SK-N-SH (cell line): ENCODE measurements around the gene HOXC6. TPM values are rescaled to one million over a fixed set of nuclear protein-coding genes. Genes with fewer than 3 reads are reported as not detected.

Source experiments
- CTCF ChIA-PET: fragments of 300-600, 350-600 bp; formaldehyde crosslinking; extraction: SDS; loops from one replicate; lab custom pipeline; 2021; lab: Yijun Ruan, JAX
- POLR2A ChIA-PET: fragments of 350-600 bp; sonication (Branson Sonifier 250); formaldehyde crosslinking; extraction: SDS; loops from one replicate; lab custom pipeline; 2020; ENCODE audit warnings: antibody characterized with exemption, inconsistent platforms; lab: Yijun Ruan, JAX
- DNase-seq: peaks from one replicate; pipeline ENCODE4 v3.0.0; 2012
- H2AFZ ChIP-seq: fragments of 200-600 bp; sonication (generic); 2 replicates; pipeline ENCODE4 v1.8.1; 2016; ENCODE audit warnings: antibody characterized with exemption, mild to moderate bottlenecking, low read depth
- H3F3A ChIP-seq: fragments of 200-600 bp; sonication (generic); replicated peaks from 2 replicates; pipeline ENCODE3; 2016; ENCODE audit warnings: antibody characterized with exemption, mild to moderate bottlenecking; ENCODE audit not compliant: insufficient read depth
- H3K27ac ChIP-seq, 2 experiments: fragments of 200-500 bp in 1 of 2; fragments of 200-600 bp in 1 of 2; sonication (Bioruptor generic) in 1 of 2; sonication (generic), shearing (Covaris generic) in 1 of 2; 2 replicates each; pipeline versions ENCODE4 v1.5.1 to v1.6.1; 2014 to 2016; ENCODE audit warnings: low read depth in 2 of 2, inconsistent platforms in 1 of 2, low read length in 1 of 2, mild to moderate bottlenecking in 1 of 2, mixed read lengths in 1 of 2
- H3K27me3 ChIP-seq: fragments of 200-600 bp; sonication (generic), shearing (Covaris generic); 2 replicates; pipeline ENCODE4 v1.6.1; 2016; ENCODE audit warnings: mixed run types; ENCODE audit not compliant: insufficient read depth
- H3K36me3 ChIP-seq, 2 experiments: fragments of 200-500 bp in 1 of 2; fragments of 200-600 bp in 1 of 2; sonication (Bioruptor generic) in 1 of 2; sonication (generic) in 1 of 2; replicated peaks in 1 of 2; 2 replicates each; pipeline versions ENCODE3 to v1.5.1; 2014 to 2016; ENCODE audit warnings: low read length in 1 of 2, mild to moderate bottlenecking in 1 of 2; ENCODE audit not compliant: insufficient read depth in 2 of 2, control insufficient read depth in 1 of 2
- H3K4me1 ChIP-seq, 2 experiments: fragments of 200-500 bp in 1 of 2; fragments of 200-600 bp in 1 of 2; sonication (Bioruptor generic) in 1 of 2; sonication (generic), shearing (Covaris generic) in 1 of 2; 2 replicates each; pipeline versions ENCODE4 v1.5.1 to v1.6.1; 2014 to 2016; ENCODE audit warnings: low read depth in 1 of 2, low read length in 1 of 2, mixed run types in 1 of 2; ENCODE audit not compliant: insufficient read depth in 2 of 2, control insufficient read depth in 1 of 2
- H3K4me2 ChIP-seq: fragments of 200-600 bp; sonication (generic), shearing (Covaris generic); 2 replicates; pipeline ENCODE4 v1.6.1; 2017; ENCODE audit warnings: mixed run types
- H3K4me3 ChIP-seq, 2 experiments: fragments of 200-500 bp in 1 of 2; fragments of 200-600 bp in 1 of 2; sonication (Bioruptor generic) in 1 of 2; sonication (generic), shearing (Covaris generic) in 1 of 2; 2 replicates each; pipeline versions ENCODE4 v1.5.1 to v1.8.1; 2014 to 2016; ENCODE audit warnings: low read depth in 2 of 2, inconsistent platforms in 1 of 2, low read length in 1 of 2, mild to moderate bottlenecking in 1 of 2, mixed read lengths in 1 of 2, moderate library complexity in 1 of 2
- H3K79me2 ChIP-seq: fragments of 200-600 bp; sonication (generic); 2 replicates; pipeline ENCODE4 v1.8.1; 2017; ENCODE audit warnings: mild to moderate bottlenecking; ENCODE audit not compliant: insufficient read depth
- H3K9ac ChIP-seq: fragments of 200-600 bp; sonication (generic); 2 replicates; pipeline ENCODE4 v1.6.1; 2017; ENCODE audit warnings: mixed run types
- H3K9me2 ChIP-seq: fragments of 200-600 bp; sonication (generic); 2 replicates; pipeline ENCODE4 v1.6.1; 2017; ENCODE audit warnings: mixed run types
- H3K9me3 ChIP-seq: fragments of 200-600 bp; sonication (generic); 2 replicates; pipeline ENCODE4 v1.6.1; 2017; ENCODE audit warnings: mixed run types, mild to moderate bottlenecking, moderate library complexity
- H4K20me1 ChIP-seq: fragments of 200-600 bp; sonication (generic); 2 replicates; pipeline ENCODE4 v1.6.1; 2017; ENCODE audit warnings: mild to moderate bottlenecking, mixed run types; ENCODE audit not compliant: insufficient read depth
- CTCF ChIP-seq: fragments of 200-600 bp; sonication (generic); IDR thresholded peaks from 2 replicates; pipeline ENCODE4 v1.6.1; 2017; ENCODE audit warnings: antibody characterized with exemption, mild to moderate bottlenecking, moderate library complexity
- ELF1 ChIP-seq: IDR thresholded peaks from 2 replicates; pipeline ENCODE4 v1.4.0; 2012
- EZH2phosphoT487 ChIP-seq: fragments of 200-600 bp; sonication (generic); IDR thresholded peaks from 2 replicates; pipeline ENCODE4 v1.6.1; 2017; ENCODE audit warnings: low read depth, mixed run types, mild to moderate bottlenecking, antibody characterized with exemption, moderate library complexity, borderline replicate concordance
- FOSL2 ChIP-seq: IDR thresholded peaks from 2 replicates; pipeline ENCODE4 v1.4.0; 2012; ENCODE audit warnings: low read depth, mild to moderate bottlenecking, moderate library complexity, borderline replicate concordance
- FOXJ3 ChIP-seq: sonication (generic); formaldehyde crosslinking; IDR thresholded peaks from 2 replicates; pipeline ENCODE4 v1.5.1; 2020; ENCODE audit warnings: mild to moderate bottlenecking, missing genetic modification reagents
- MXI1 ChIP-seq: IDR thresholded peaks from 2 replicates; pipeline ENCODE4 v1.6.1; 2012; ENCODE audit warnings: mild to moderate bottlenecking, low read depth, low read length, improper control_type of control experiment
- NRF1 ChIP-seq: IDR thresholded peaks from 2 replicates; pipeline ENCODE4 v1.6.1; 2012; ENCODE audit warnings: low read depth, mild to moderate bottlenecking, low read length
- RAD21 ChIP-seq: IDR thresholded peaks from 2 replicates; pipeline ENCODE4 v1.6.1; 2012; ENCODE audit warnings: mild to moderate bottlenecking, low read length
- REST ChIP-seq: IDR thresholded peaks from 2 replicates; pipeline ENCODE4 v1.6.1; 2012; ENCODE audit warnings: mild to moderate bottlenecking, low read depth, low read length, moderate library complexity
- RXRA ChIP-seq: IDR thresholded peaks from 2 replicates; pipeline ENCODE4 v1.4.0; 2012; ENCODE audit warnings: low read depth, mild to moderate bottlenecking, borderline replicate concordance
- SIN3A ChIP-seq: IDR thresholded peaks from 2 replicates; pipeline ENCODE4 v1.6.1; 2012; ENCODE audit warnings: low read depth, mild to moderate bottlenecking, low read length, moderate library complexity, borderline replicate concordance
- SMC3 ChIP-seq: IDR thresholded peaks from 2 replicates; pipeline ENCODE4 v1.6.1; 2012; ENCODE audit warnings: low read depth, low read length, improper control_type of control experiment
- TAF1 ChIP-seq: IDR thresholded peaks from 2 replicates; pipeline ENCODE4 v1.6.1; 2012; ENCODE audit warnings: low read depth, mild to moderate bottlenecking, low read length, moderate library complexity, borderline replicate concordance
- TEAD4 ChIP-seq: IDR thresholded peaks from 2 replicates; pipeline ENCODE4 v1.4.0; 2012; ENCODE audit warnings: mild to moderate bottlenecking, borderline replicate concordance; ENCODE audit not compliant: insufficient read depth
- USF1 ChIP-seq: IDR thresholded peaks from 2 replicates; pipeline ENCODE4 v1.4.0; 2012; ENCODE audit warnings: low read depth, borderline replicate concordance
- USF2 ChIP-seq: fragments of 150-350 bp; IDR thresholded peaks from 2 replicates; pipeline ENCODE4 v1.6.1; 2017; ENCODE audit warnings: antibody characterized with exemption, low read length, low read depth, borderline replicate concordance
- WGBS: methylation state at CpG from one replicate; pipeline ENCODE4 v1.1.6; 2017; ENCODE audit warnings: low lambda C conversion rate; 5-methylcytosine and 5-hydroxymethylcytosine counted together
- polyA plus RNA-seq, 3 experiments: library from polyadenylated mRNA; depleted of rRNA; stranded (reverse); fragments of >200 nt; gene quantifications; 2 replicates each; pipeline ENCODE4 v1.2.3, GENCODE V29; 2012

Gene HOXC6
- polyA plus RNA-seq, 1 of the 3 experiments (the other 2 are of a cell fraction): 9.1 TPM

GRCh38 chr12:54036620-54037359, 8.6 kb downstream of the HOXC6 start:
- H3K36me3 ChIP-seq: no peaks in the 10 kb centered on the region
- H3K4me2 ChIP-seq: no peak overlapping the region
- no peaks in the 10 kb centered on the region for H4K20me1 ChIP-seq
- no peaks in the 10 kb centered on the region for H3K9me3 ChIP-seq
- ChIA-PET CTCF (interaction anchor here (1.0 to 23.2 kb wide), 7 partner anchors 12 to 171 kb away, joined by 3 to 548 read pairs (median 5); partner anchors contain the start of genes HOXC4 and SMUG1), POLR2A (interaction anchor here (3.4 kb wide), 1 partner anchor 16 kb away, joined by 25 read pairs; the partner anchor contains the start of gene HOXC4)
- no peak overlapping the region for H3K4me3 ChIP-seq
- no peak for DNase-seq
- H3K27me3 ChIP-seq: no peaks in the 10 kb centered on the region
- WGBS: 98% methylated on average over 10 of the region's 14 CpGs
- no peak overlapping the region for H3K9ac ChIP-seq
- peaks cover 0 to 46% of the 10 kb centered on the region in 2 experiments; a peak in 1 of 4 replicates for H3K4me1 ChIP-seq
- TF ChIP-seq NRF1 (no peak), USF1 (no peak), MXI1 (no peak), USF2 (no peak), CTCF (peak; percentile 22), FOSL2 (peak; percentile 20; the same call in 1 of the 2 replicates)
- no peak overlapping the region for H2AFZ ChIP-seq
- H3F3A ChIP-seq: peaks cover 8% of the 10 kb centered on the region
- no peak overlapping the region; a peak in 1 of 4 replicates for H3K27ac ChIP-seq
- no peaks in the 10 kb centered on the region for H3K9me2 ChIP-seq
- no peaks in the 10 kb centered on the region for H3K79me2 ChIP-seq

GRCh38 chr12:54037360-54038283, 9.4 kb downstream of the HOXC6 start:
- WGBS: 87% methylated on average over 14 of the region's 14 CpGs
- H3F3A ChIP-seq: peaks cover 4% of the 10 kb centered on the region
- H3K36me3 ChIP-seq: no peaks in the 10 kb centered on the region
- H3K9me2 ChIP-seq: no peaks in the 10 kb centered on the region
- no peaks in the 10 kb centered on the region for H3K79me2 ChIP-seq
- no peak overlapping the region for H3K27ac ChIP-seq
- ChIA-PET POLR2A (interaction anchor here (3.4 kb wide), 1 partner anchor 16 kb away, joined by 25 read pairs; the partner anchor contains the start of gene HOXC4), CTCF (interaction anchor here (0.6 to 23.2 kb wide), 10 partner anchors 14 to 243 kb away, joined by 3 to 548 read pairs (median 5); partner anchors contain the start of genes CBX5, HNRNPA1, HOXC4 and SMUG1)
- H2AFZ ChIP-seq: no peak overlapping the region
- no peak overlapping the region for H3K9ac ChIP-seq
- no peaks in the 10 kb centered on the region for H3K27me3 ChIP-seq
- H3K4me2 ChIP-seq: no peak overlapping the region
- no peak for DNase-seq
- H4K20me1 ChIP-seq: no peaks in the 10 kb centered on the region
- H3K9me3 ChIP-seq: no peaks in the 10 kb centered on the region
- H3K4me3 ChIP-seq: no peak overlapping the region
- peaks cover 0 to 46% of the 10 kb centered on the region in 2 experiments; a peak in 1 of 4 replicates for H3K4me1 ChIP-seq
- no peak for TF ChIP-seq REST
- TF ChIP-seq NRF1: no peak
- TF ChIP-seq RAD21: no peak
- TF ChIP-seq ELF1: no peak
- no peak for TF ChIP-seq TAF1
- TF ChIP-seq RXRA: no peak
- TF ChIP-seq TEAD4: no peak
- TF ChIP-seq FOXJ3 (CRISPR knock-in tag): no peak
- TF ChIP-seq SMC3: no peak
- TF ChIP-seq SIN3A: no peak
- no peak for TF ChIP-seq EZH2phosphoT487
